OCI-LY7 (cell line): ENCODE measurements around the gene TCHHL1.

Experiments used
- EZH2phosphoT487 ChIP-seq: fragments of 200-600 bp; sonication (generic); IDR thresholded peaks from 2 replicates; pipeline ENCODE4 v1.6.1; 2018; ENCODE audit warnings: low read depth, borderline replicate concordance, mild to moderate bottlenecking, mixed run types, antibody characterized with exemption, low read length, moderate library complexity, mixed read lengths
- TF ChIP-seq, protein P1 (sequence below): fragments of 200-600 bp; sonication (generic); conservative IDR thresholded peaks from 2 replicates; pipeline ENCODE4 v1.5.1; 2014; ENCODE audit warnings: mild to moderate bottlenecking, antibody characterized with exemption, low read length, moderate library complexity, mixed read lengths

DNA sequence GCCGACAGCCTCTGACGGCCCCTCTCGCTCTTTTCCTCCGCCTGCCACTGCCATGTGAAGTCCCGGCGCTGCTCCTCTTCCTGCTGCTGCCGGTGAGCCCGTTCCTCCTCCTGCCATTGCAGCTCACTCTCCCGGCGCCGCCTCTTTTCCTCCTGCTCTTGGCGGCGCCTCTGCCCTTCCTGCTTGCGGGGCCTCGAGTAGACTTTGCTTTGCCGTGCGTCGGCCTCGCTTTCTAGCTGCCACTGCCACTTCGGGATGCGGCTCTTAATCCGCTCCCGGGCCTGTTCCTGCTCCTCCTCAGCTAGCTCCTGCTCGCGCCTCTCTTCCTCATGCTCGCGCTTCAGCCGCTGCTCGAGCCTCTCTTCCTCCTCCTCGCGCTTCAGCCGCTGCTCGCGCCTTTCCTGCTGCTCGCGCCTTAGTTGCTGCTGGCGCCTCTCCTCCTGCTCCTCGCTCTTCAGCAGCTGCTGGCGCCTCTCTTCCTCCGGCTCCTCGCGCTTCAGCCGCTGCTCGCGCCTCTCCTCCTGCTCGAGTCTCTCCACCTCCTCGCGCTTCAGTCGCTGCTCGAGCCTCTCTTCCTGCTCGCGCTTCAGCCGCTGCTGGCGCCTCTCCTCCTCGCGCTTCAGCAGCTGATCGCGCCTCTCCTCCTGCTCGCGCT, 22.1 kb upstream of the TCHHL1 start:
- no peak for TF ChIP-seq EZH2phosphoT487
- TF ChIP-seq, protein P1, sequence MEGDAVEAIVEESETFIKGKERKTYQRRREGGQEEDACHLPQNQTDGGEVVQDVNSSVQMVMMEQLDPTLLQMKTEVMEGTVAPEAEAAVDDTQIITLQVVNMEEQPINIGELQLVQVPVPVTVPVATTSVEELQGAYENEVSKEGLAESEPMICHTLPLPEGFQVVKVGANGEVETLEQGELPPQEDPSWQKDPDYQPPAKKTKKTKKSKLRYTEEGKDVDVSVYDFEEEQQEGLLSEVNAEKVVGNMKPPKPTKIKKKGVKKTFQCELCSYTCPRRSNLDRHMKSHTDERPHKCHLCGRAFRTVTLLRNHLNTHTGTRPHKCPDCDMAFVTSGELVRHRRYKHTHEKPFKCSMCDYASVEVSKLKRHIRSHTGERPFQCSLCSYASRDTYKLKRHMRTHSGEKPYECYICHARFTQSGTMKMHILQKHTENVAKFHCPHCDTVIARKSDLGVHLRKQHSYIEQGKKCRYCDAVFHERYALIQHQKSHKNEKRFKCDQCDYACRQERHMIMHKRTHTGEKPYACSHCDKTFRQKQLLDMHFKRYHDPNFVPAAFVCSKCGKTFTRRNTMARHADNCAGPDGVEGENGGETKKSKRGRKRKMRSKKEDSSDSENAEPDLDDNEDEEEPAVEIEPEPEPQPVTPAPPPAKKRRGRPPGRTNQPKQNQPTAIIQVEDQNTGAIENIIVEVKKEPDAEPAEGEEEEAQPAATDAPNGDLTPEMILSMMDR = no peak
